Measurements from ENCODE around the gene OGDHL. TPM values are rescaled to one million over a fixed set of nuclear protein-coding genes. Genes with fewer than 3 reads are reported as not detected.

Gene OGDHL
- total and polyA plus RNA-seq, 2 of the 13 experiments (the other 11 are each of a cell fraction or from before 2014, with no cell fraction given) = 3.0 to 9.8 TPM

DNA sequence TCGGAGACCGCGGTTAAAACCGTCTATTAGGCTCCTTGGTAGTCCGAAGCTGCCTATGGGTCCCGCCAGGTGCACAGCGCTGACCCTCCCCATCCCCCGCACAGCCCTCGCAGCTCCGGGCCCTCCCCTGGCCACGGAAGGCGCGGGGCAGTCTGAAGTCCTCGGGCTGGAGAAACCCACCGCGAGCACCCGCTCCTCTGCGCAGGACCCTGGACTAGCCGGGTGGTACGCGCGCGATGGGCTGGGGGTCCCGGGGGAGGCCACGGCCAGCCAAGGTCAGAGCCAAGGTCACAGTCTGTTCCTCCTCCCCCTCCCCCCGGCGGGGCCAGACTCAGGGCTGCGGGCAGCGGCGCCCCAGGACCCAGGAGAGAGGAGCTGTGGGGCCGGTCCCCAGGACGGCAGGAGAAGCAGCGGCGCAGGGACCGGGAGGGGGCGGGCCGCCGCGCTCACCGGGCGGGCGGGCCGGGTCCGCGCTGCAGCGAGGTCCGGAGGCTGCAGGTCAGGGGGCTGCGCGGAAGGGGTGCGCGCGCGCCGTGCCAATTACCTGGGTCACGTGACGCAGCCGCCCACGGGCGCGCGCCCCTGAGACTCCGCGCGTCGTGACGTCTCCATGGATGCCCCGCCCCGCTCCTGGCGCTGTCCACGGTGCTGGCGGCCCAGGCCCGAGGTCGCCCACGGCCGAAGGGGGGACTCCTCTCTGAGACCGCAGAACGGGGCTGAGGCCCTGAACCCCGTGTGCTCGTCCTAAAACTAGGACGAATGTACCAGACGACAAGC lies at the start of gene OGDHL (continued):
- peak; percentile 98 for TF ChIP-seq TMF1 (CRISPR knock-in tag; IDR thresholded peaks at IDR 0.05; ENCODE audit: low read depth)
- TF ChIP-seq ATRX (CRISPR knock-in tag; IDR thresholded peaks at IDR 0.05; ENCODE audit: borderline replicate concordance) = no peak
- TF ChIP-seq POLR2A (IDR thresholded peaks at IDR 0.05; ENCODE audit: insufficient read depth in 1 of 2, low read depth in 2 of 2, low read length in 2 of 2) = no peak
- TF ChIP-seq ZFP82 (CRISPR knock-in tag; IDR thresholded peaks at IDR 0.05; ENCODE audit: borderline replicate concordance) = peak; percentile 71; the same call in 1 of the 2 replicates
- TF ChIP-seq MAFK (conservative IDR thresholded peaks at IDR 0.05 in 1 of 2, IDR thresholded peaks at IDR 0.05 in 1 of 2; ENCODE audit: low read length in 2 of 2) = no peak
- TF ChIP-seq CEBPZ (IDR thresholded peaks at IDR 0.05; ENCODE audit: low read length) = no peak
- TF ChIP-seq ZNF3 (CRISPR knock-in tag; IDR thresholded peaks at IDR 0.05) = no peak
- TF ChIP-seq KAT7 (CRISPR knock-in tag; IDR thresholded peaks at IDR 0.05; ENCODE audit: borderline replicate concordance) = no peak
- no peak for TF ChIP-seq SCMH1 (CRISPR knock-in tag; IDR thresholded peaks at IDR 0.05; ENCODE audit: borderline replicate concordance)
- TF ChIP-seq ZNF703 (CRISPR knock-in tag; IDR thresholded peaks at IDR 0.05; ENCODE audit: borderline replicate concordance) = no peak
- TF ChIP-seq, protein P1, sequence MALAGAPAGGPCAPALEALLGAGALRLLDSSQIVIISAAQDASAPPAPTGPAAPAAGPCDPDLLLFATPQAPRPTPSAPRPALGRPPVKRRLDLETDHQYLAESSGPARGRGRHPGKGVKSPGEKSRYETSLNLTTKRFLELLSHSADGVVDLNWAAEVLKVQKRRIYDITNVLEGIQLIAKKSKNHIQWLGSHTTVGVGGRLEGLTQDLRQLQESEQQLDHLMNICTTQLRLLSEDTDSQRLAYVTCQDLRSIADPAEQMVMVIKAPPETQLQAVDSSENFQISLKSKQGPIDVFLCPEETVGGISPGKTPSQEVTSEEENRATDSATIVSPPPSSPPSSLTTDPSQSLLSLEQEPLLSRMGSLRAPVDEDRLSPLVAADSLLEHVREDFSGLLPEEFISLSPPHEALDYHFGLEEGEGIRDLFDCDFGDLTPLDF (CRISPR knock-in tag; IDR thresholded peaks at IDR 0.05) = peak; percentile 67; the same call in 1 of the 2 replicates
- TF ChIP-seq, protein P2, sequence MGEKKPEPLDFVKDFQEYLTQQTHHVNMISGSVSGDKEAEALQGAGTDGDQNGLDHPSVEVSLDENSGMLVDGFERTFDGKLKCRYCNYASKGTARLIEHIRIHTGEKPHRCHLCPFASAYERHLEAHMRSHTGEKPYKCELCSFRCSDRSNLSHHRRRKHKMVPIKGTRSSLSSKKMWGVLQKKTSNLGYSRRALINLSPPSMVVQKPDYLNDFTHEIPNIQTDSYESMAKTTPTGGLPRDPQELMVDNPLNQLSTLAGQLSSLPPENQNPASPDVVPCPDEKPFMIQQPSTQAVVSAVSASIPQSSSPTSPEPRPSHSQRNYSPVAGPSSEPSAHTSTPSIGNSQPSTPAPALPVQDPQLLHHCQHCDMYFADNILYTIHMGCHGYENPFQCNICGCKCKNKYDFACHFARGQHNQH (CRISPR knock-in tag; IDR thresholded peaks at IDR 0.05) = peak; percentile 89
- TF ChIP-seq ZNF546 (CRISPR knock-in tag; conservative IDR thresholded peaks at IDR 0.05) = peak; percentile 98
- TF ChIP-seq UBTF (CRISPR knock-in tag; IDR thresholded peaks at IDR 0.05) = peak; percentile 59; the same call in 1 of the 2 replicates
- TF ChIP-seq CBX2 (IDR thresholded peaks at IDR 0.05; ENCODE audit: low read depth, low read length) = no peak
- no peak; the same call in 1 of the 2 replicates for TF ChIP-seq CBX2 (CRISPR knock-in tag; IDR thresholded peaks at IDR 0.05; ENCODE audit: low read depth)
- TF ChIP-seq ZNF816 (CRISPR knock-in tag; IDR thresholded peaks at IDR 0.05; ENCODE audit: borderline replicate concordance) = 0 out of 2 replicates have a peak, but pooled peaks have one; percentile 36
- peak; percentile 82; the same call in 1 of the 2 replicates for TF ChIP-seq ZNF317 (CRISPR knock-in tag; IDR thresholded peaks at IDR 0.05)
- peak; percentile 92 for TF ChIP-seq SPEN (CRISPR knock-in tag; IDR thresholded peaks at IDR 0.05; ENCODE audit: low read depth)
- TF ChIP-seq ZBTB21 (CRISPR knock-in tag; IDR thresholded peaks at IDR 0.05) = peak; percentile 75; the same call in 1 of the 2 replicates
